Measurements from ENCODE around the gene CACHD1.

DNA sequence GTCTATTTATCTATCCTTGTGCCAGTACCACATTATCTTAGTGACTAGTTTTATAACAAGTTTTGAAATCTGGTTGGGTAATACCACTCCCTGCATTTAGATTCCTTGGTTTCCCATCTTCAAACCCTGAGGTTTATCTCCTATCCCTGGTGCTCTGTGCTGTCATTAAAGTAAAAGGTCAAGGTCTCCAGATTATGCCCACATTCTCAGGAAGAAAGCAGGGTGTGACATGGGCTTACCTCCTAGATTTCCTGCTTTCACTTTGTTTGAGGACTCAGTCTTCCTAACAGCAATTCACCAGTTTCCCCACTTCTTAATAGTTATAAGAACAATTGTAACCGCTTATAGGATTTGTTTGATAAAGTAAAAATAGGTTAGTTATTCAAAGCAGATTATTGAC lies 86.0 kb downstream of the CACHD1 start:
- TF ChIP-seq POLR2AphosphoS5 (IDR thresholded peaks at IDR 0.05) (no peak), POLR2A (IDR thresholded peaks at IDR 0.05) (no peak), EP300 (IDR thresholded peaks at IDR 0.05; ENCODE audit: low read depth) (no peak)
- TF ChIP-seq, protein P1, sequence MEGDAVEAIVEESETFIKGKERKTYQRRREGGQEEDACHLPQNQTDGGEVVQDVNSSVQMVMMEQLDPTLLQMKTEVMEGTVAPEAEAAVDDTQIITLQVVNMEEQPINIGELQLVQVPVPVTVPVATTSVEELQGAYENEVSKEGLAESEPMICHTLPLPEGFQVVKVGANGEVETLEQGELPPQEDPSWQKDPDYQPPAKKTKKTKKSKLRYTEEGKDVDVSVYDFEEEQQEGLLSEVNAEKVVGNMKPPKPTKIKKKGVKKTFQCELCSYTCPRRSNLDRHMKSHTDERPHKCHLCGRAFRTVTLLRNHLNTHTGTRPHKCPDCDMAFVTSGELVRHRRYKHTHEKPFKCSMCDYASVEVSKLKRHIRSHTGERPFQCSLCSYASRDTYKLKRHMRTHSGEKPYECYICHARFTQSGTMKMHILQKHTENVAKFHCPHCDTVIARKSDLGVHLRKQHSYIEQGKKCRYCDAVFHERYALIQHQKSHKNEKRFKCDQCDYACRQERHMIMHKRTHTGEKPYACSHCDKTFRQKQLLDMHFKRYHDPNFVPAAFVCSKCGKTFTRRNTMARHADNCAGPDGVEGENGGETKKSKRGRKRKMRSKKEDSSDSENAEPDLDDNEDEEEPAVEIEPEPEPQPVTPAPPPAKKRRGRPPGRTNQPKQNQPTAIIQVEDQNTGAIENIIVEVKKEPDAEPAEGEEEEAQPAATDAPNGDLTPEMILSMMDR (IDR thresholded peaks at IDR 0.05), result no peak
